ENCODE measurements around the gene STAT4. TPM values are rescaled to one million over a fixed set of nuclear protein-coding genes. Genes with fewer than 3 reads are reported as not detected.
A peak's percentile ranks its signal among the peaks of the same experiment; 100 is the strongest.

STAT4 gene
- total RNA-seq, 2 experiments from 2014 or later: 77.1 to 83.0 TPM

DNA sequence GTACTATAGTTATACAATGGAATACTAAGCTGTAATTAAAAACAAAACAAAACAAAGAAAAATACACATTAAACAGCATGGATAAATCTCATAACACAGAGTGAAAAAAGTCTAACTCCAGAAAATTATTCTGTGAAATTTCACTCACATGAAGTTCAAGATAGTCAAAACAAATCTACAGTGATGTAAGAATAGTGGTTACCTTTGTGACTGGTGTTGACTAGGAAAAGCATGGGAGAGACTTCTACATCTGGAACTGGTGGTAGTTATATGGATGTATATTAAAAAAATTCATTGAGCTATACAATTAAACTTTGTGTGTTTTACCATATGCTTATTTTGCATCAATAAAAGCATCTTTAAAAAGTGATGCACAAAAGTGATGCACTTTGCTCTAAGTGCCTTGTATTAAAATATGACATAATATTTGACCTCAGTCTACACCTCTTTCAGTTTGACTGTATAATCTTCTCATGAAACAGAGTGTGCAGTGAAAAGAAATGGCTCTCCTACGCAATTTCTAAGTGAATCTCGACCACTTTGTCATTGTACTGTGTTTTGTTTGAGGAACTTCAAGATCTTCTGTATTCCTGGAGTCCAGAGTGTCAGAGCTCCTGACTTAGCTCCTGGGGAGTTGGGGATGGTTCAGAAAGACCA is 28.0 kb downstream of the STAT4 start:
- ChIA-PET CTCF (no interaction called here), POLR2A (interaction anchor here (0.6 to 1.4 kb wide), 2 partner anchors 9 to 10 kb away, joined by 3 to 4 read pairs; no protein-coding TSS in a partner anchor)
- peaks cover 52% of the 10 kb centered on the region for H3K4me1 Mint-ChIP-seq (ENCODE audit: low read depth)
- DNase-seq (no peak), ATAC-seq (ENCODE audit: poor library complexity) (no peak)
- peaks cover 9% of the 10 kb centered on the region for H3K4me1 ChIP-seq (ENCODE audit: insufficient read depth, low read length)
- H3K4me3 ChIP-seq (ENCODE audit: low read length): no peak overlapping the region
- peaks cover 87% of the 10 kb centered on the region for H3K36me3 Mint-ChIP-seq (ENCODE audit: low read depth)
- TF ChIP-seq, protein P1, sequence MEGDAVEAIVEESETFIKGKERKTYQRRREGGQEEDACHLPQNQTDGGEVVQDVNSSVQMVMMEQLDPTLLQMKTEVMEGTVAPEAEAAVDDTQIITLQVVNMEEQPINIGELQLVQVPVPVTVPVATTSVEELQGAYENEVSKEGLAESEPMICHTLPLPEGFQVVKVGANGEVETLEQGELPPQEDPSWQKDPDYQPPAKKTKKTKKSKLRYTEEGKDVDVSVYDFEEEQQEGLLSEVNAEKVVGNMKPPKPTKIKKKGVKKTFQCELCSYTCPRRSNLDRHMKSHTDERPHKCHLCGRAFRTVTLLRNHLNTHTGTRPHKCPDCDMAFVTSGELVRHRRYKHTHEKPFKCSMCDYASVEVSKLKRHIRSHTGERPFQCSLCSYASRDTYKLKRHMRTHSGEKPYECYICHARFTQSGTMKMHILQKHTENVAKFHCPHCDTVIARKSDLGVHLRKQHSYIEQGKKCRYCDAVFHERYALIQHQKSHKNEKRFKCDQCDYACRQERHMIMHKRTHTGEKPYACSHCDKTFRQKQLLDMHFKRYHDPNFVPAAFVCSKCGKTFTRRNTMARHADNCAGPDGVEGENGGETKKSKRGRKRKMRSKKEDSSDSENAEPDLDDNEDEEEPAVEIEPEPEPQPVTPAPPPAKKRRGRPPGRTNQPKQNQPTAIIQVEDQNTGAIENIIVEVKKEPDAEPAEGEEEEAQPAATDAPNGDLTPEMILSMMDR (IDR thresholded peaks at IDR 0.05): no peak
- no peaks in the 10 kb centered on the region for H3K27me3 Mint-ChIP-seq
- H3K9me3 ChIP-seq (ENCODE audit: control insufficient read depth in 1 of 2, insufficient read depth in 1 of 2, low read length in 2 of 2): no peaks in the 10 kb centered on the region
- H3K27ac Mint-ChIP-seq: no peak overlapping the region
- intact Hi-C loops (cut with DNase I, micrococcal nuclease): loop anchor here in 1 of 2 experiments (1.0 kb wide), 1 partner anchor 10 kb away; no protein-coding TSS in a partner anchor
- H3K27ac ChIP-seq (ENCODE audit: low read depth in 1 of 2, low read length in 2 of 2): no peak overlapping the region
- H3K27me3 ChIP-seq (ENCODE audit: control insufficient read depth in 1 of 2, insufficient read depth in 2 of 2, low read length in 2 of 2): no peaks in the 10 kb centered on the region
- no peaks in the 10 kb centered on the region for H3K9me3 Mint-ChIP-seq
- H3K4me3 Mint-ChIP-seq: no peak overlapping the region
- H3K36me3 ChIP-seq (ENCODE audit: insufficient read depth, low read length): peaks cover 16% of the 10 kb centered on the region

DNA sequence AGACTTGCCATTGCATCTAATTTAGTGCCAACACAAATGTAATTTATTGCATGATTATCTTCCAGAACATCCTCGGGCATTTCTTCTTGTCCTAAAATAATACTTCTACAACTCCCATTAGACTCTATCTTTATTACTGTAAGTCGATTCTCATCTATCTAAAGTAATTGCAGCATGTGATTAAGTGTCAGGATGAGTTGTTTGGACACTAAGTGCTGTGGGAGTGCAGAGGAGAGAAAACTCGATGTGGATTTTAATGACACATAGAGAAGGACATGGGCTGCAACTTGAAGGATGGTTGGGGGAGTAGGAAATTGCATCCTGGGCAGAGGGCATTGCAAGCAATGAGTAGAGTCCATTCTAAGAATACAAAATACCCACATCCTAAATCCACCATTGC is 33.5 kb downstream of the STAT4 start:
- Histone ChIP-seq H3K36me3 (ENCODE audit: insufficient read depth, low read length) (peaks cover 15% of the 10 kb centered on the region), H3K27ac (ENCODE audit: low read depth in 1 of 2, low read length in 2 of 2) (no peak overlapping the region), H3K27me3 (ENCODE audit: control insufficient read depth in 1 of 2, insufficient read depth in 2 of 2, low read length in 2 of 2) (no peaks in the 10 kb centered on the region), H3K4me1 (ENCODE audit: insufficient read depth, low read length) (peaks cover 17% of the 10 kb centered on the region), H3K9me3 (ENCODE audit: control insufficient read depth in 1 of 2, insufficient read depth in 1 of 2, low read length in 2 of 2) (no peaks in the 10 kb centered on the region), H3K4me3 (ENCODE audit: low read length) (no peak overlapping the region)
- Mint-ChIP-seq H3K4me3 (no peak overlapping the region), H3K4me1 (ENCODE audit: low read depth) (peaks cover 50% of the 10 kb centered on the region), H3K36me3 (ENCODE audit: low read depth) (peaks cover 78% of the 10 kb centered on the region), H3K27me3 (no peaks in the 10 kb centered on the region), H3K9me3 (no peaks in the 10 kb centered on the region), H3K27ac (no peak overlapping the region)
- TF ChIP-seq, protein P1 (IDR thresholded peaks at IDR 0.05): no peak
- ChIA-PET CTCF (no interaction called here), POLR2A (interaction anchor here (3.6 kb wide), 1 partner anchor 34 kb away, joined by 21 read pairs; the partner anchor contains the start of gene STAT4)
- DNase-seq (no peak), ATAC-seq (ENCODE audit: poor library complexity) (no peak)
- intact Hi-C loops (cut with DNase I, micrococcal nuclease): loop anchor here in 1 of 2 experiments (10.0 kb wide), 1 partner anchor 53 kb away; no protein-coding TSS in a partner anchor

DNA sequence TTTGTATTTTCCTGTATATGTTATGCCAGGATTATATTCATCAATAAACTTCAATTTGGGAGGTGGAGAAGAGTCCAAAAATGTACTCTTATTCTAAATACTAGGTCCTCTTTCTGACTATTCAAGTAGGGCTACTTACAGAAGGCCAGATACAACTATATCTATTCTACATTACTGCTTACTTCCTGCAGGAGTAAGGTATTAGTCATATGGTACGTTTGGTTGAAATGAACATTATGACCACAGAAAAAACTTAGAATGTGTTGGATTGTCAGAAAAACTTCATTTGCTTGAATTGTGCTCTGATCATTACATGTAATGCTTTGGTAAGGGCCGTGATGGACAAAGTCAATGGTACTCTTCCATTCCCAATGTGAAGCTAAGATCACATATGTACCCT is 35.0 kb downstream of the STAT4 start:
- H3K4me1 Mint-ChIP-seq (ENCODE audit: low read depth): peaks cover 48% of the 10 kb centered on the region
- POLR2A ChIA-PET: interaction anchor here (0.9 to 3.6 kb wide), 3 partner anchors 33 to 520 kb away, joined by 3 to 21 read pairs (median 11); partner anchors contain the start of gene STAT4

More for the DNA sequence above, 35.0 kb downstream of the STAT4 start:
- H3K27me3 Mint-ChIP-seq: no peaks in the 10 kb centered on the region
- Histone ChIP-seq H3K9me3 (ENCODE audit: control insufficient read depth in 1 of 2, insufficient read depth in 1 of 2, low read length in 2 of 2) (no peaks in the 10 kb centered on the region), H3K27ac (ENCODE audit: low read depth in 1 of 2, low read length in 2 of 2) (peak overlapping the region; percentile 55 to 64), H3K27me3 (ENCODE audit: control insufficient read depth in 1 of 2, insufficient read depth in 2 of 2, low read length in 2 of 2) (no peaks in the 10 kb centered on the region), H3K4me1 (ENCODE audit: insufficient read depth, low read length) (peaks cover 17% of the 10 kb centered on the region), H3K36me3 (ENCODE audit: insufficient read depth, low read length) (peaks cover 24% of the 10 kb centered on the region), H3K4me3 (ENCODE audit: low read length) (no peak overlapping the region)
- peaks cover 66% of the 10 kb centered on the region for H3K36me3 Mint-ChIP-seq (ENCODE audit: low read depth)
- ATAC-seq (ENCODE audit: poor library complexity): peak; percentile 19
- no peaks in the 10 kb centered on the region for H3K9me3 Mint-ChIP-seq
- peak in 1 of 14 experiments; percentile 39 for DNase-seq
- intact Hi-C loops (cut with DNase I, micrococcal nuclease): loop anchor here in 1 of 2 experiments (10.0 kb wide), 1 partner anchor 51 kb away; no protein-coding TSS in a partner anchor
- TF ChIP-seq, protein P1 (IDR thresholded peaks at IDR 0.05): no peak
- H3K27ac Mint-ChIP-seq: peak overlapping the region; percentile 83
- H3K4me3 Mint-ChIP-seq: peak overlapping the region; percentile 22
- CTCF ChIA-PET: interaction anchor here (1.1 to 1.5 kb wide), 4 partner anchors 13 to 39 kb away, joined by 3 to 5 read pairs (median 4); partner anchors contain the start of gene STAT4

Data from CD4-positive, alpha-beta T cell (primary cell).